Endothelial cell of umbilical vein (primary cell): Measurements from ENCODE around the gene MRNIP. TPM values are rescaled to one million over a fixed set of nuclear protein-coding genes. Genes with fewer than 3 reads are reported as not detected.

Experiments used
- BruUV-seq: library from RNA; stranded (reverse); fragments of 400-500 nt; replicated peaks from 2 replicates; lab custom pipeline; 2021; lab: Mats Ljungman, UMichigan
- CTCF ChIA-PET: fragments of 300-600, 350-600 bp; sonication (Branson Sonifier 250); formaldehyde crosslinking; loops from one replicate; lab custom pipeline; 2021; ENCODE audit warnings: antibody characterized with exemption, inconsistent platforms; lab: Charles Lee
- POLR2A ChIA-PET: fragments of 300-600, 350-600 bp; sonication (Branson Sonifier 250); formaldehyde crosslinking; loops from one replicate; lab custom pipeline; 2021; ENCODE audit warnings: antibody characterized with exemption, inconsistent platforms; lab: Charles Lee
- DNase-seq: peaks from one replicate; pipeline ENCODE4 v3.0.0-alpha.2; 2011; ENCODE audit warnings: low read depth, low spot score
- FAIRE-seq: peaks from 2 replicates; lab custom pipeline; 2011; peaks lifted over from hg19 to GRCh38; lab: Jason Lieb, UNC
- H2AFZ ChIP-seq: 2 replicates; pipeline ENCODE4 v1.6.0; 2012; ENCODE audit warnings: low read depth, low read length, control low read depth, inconsistent platforms
- H3K27ac ChIP-seq: 2 replicates; pipeline ENCODE4 v1.5.1; 2011; ENCODE audit warnings: low read depth, mild to moderate bottlenecking, control low read depth, low read length, moderate library complexity; ENCODE audit not compliant: insufficient read depth
- H3K27me3 ChIP-seq, 2 experiments: 2 replicates each; pipeline versions ENCODE4 v1.6.0 to v1.6.1; 2011; ENCODE audit warnings: low read length in 2 of 2, mixed read lengths in 1 of 2; ENCODE audit not compliant: control insufficient read depth in 2 of 2, insufficient read depth in 2 of 2
- H3K36me3 ChIP-seq, 2 experiments: 2 replicates in 1 of 2; 3 replicates in 1 of 2; pipeline ENCODE4 v1.5.1; 2011; ENCODE audit warnings: low read length in 2 of 2, mild to moderate bottlenecking in 1 of 2, moderate library complexity in 1 of 2; ENCODE audit not compliant: control insufficient read depth in 2 of 2, insufficient read depth in 2 of 2; ENCODE audit errors: extremely low read depth in 1 of 2
- H3K4me1 ChIP-seq: 3 replicates; pipeline ENCODE4 v1.5.1; 2011; ENCODE audit warnings: mild to moderate bottlenecking, low read length; ENCODE audit not compliant: control insufficient read depth, insufficient read depth; ENCODE audit errors: extremely low read depth
- H3K4me2 ChIP-seq: 2 replicates; pipeline ENCODE4 v1.6.1; 2011; ENCODE audit warnings: low read length, control low read depth, mixed read lengths; ENCODE audit not compliant: insufficient read depth
- H3K4me3 ChIP-seq, 3 experiments: fragments of 200-600 bp in 1 of 3; sonication (generic), shearing (Covaris generic) in 1 of 3; replicated peaks in 1 of 3; 2 replicates each; pipeline ENCODE4 v1.5.1; 2011 to 2016; ENCODE audit warnings: control low read depth in 3 of 3, low read length in 3 of 3, mild to moderate bottlenecking in 2 of 3, inconsistent platforms in 1 of 3, low read depth in 1 of 3, moderate library complexity in 1 of 3; ENCODE audit not compliant: insufficient read depth in 1 of 3
- H3K79me2 ChIP-seq: 2 replicates; pipeline ENCODE4 v1.6.0; 2012; ENCODE audit warnings: low read length, inconsistent platforms; ENCODE audit not compliant: control insufficient read depth, insufficient read depth
- H3K9ac ChIP-seq: replicated peaks from 2 replicates; pipeline ENCODE3; 2011; ENCODE audit warnings: low read length, control low read depth; ENCODE audit not compliant: insufficient read depth; ENCODE audit errors: extremely low read depth
- H3K9me1 ChIP-seq: replicated peaks from 3 replicates; pipeline ENCODE4 v1.6.0; 2011; ENCODE audit warnings: mild to moderate bottlenecking, low read length; ENCODE audit not compliant: control insufficient read depth, insufficient read depth; ENCODE audit errors: extremely low read depth
- H3K9me3 ChIP-seq: replicated peaks from 2 replicates; pipeline ENCODE4 v1.5.1; 2012; ENCODE audit warnings: low read length, inconsistent platforms; ENCODE audit not compliant: control insufficient read depth, insufficient read depth
- H4K20me1 ChIP-seq: replicated peaks from 2 replicates; pipeline ENCODE3; 2011; ENCODE audit warnings: mild to moderate bottlenecking, low read length; ENCODE audit not compliant: control insufficient read depth, insufficient read depth; ENCODE audit errors: extremely low read depth
- CTCF ChIP-seq, 2 donors: IDR thresholded peaks; 1 replicate in 1 of 2; 2 replicates in 1 of 2; pipeline ENCODE4 v1.5.1; 2011; ENCODE audit warnings: low read length in 2 of 2, mild to moderate bottlenecking in 2 of 2, moderate library complexity in 2 of 2, control low read depth in 1 of 2, inconsistent platforms in 1 of 2, low read depth in 1 of 2; ENCODE audit not compliant: insufficient read depth in 1 of 2; ENCODE audit errors: extremely low read depth in 1 of 2
- EZH2 ChIP-seq: IDR thresholded peaks from 2 replicates; pipeline ENCODE4 v1.6.1; 2012; ENCODE audit warnings: borderline replicate concordance, low read depth, mild to moderate bottlenecking, moderate library complexity, low read length, inconsistent platforms; ENCODE audit not compliant: severe bottlenecking
- FOS ChIP-seq: IDR thresholded peaks from 2 replicates; pipeline ENCODE4 v1.6.1; 2011; ENCODE audit warnings: mild to moderate bottlenecking, low read length, moderate library complexity, borderline replicate concordance; ENCODE audit not compliant: insufficient read depth
- GATA2 ChIP-seq: IDR thresholded peaks from 2 replicates; pipeline ENCODE4 v1.7.0; 2011; ENCODE audit warnings: low read depth, mild to moderate bottlenecking, moderate library complexity, mixed read lengths, low read length; ENCODE audit not compliant: insufficient read length, insufficient read depth
- JUN ChIP-seq: IDR thresholded peaks from 2 replicates; pipeline ENCODE4 v1.6.1; 2011; ENCODE audit warnings: borderline replicate concordance, low read depth; ENCODE audit not compliant: insufficient read length, insufficient read depth
- MAX ChIP-seq: IDR thresholded peaks from 2 replicates; pipeline ENCODE4 v1.6.1; 2011; ENCODE audit not compliant: insufficient read depth, insufficient read length
- MYC ChIP-seq: IDR thresholded peaks from one replicate; pipeline ENCODE4 v1.6.1; 2011; ENCODE audit warnings: mild to moderate bottlenecking, low read depth, low read length
- POLR2A ChIP-seq: IDR thresholded peaks from 2 replicates; pipeline ENCODE4 v1.6.1; 2012; ENCODE audit warnings: low read depth, mild to moderate bottlenecking, control low read depth, low read length
- POLR2AphosphoS5 ChIP-seq: IDR thresholded peaks from 2 replicates; pipeline ENCODE4 v1.6.1; 2012; ENCODE audit warnings: low read depth, mild to moderate bottlenecking, control low read depth, low read length, moderate library complexity; ENCODE audit not compliant: insufficient read depth
- dilution Hi-C: fragments of 300-500 bp; cut with MboI; formaldehyde crosslinking; loops from one replicate; pipeline ENCODE4 v1.15.0; 2019; ENCODE audit warnings: low sequenced_read_pairs; ENCODE audit not compliant: extremely low pct_ligation_motif_present
- intact Hi-C: fragments of 100-400 bp; cut with micrococcal nuclease; formaldehyde crosslinking; loops from one replicate; pipeline ENCODE4 v1.10.0; 2022
- polyA plus RNA-seq, 4 experiments: library from polyadenylated mRNA; depleted of rRNA in 3 of 4; stranded (reverse) in 3 of 4; unstranded in 1 of 4; fragments of >200 nt; gene quantifications; 2 replicates each; pipeline versions ENCODE4 v1.2.1 to v1.2.3, GENCODE V29; 2011 to 2012; ENCODE audit warnings: missing spikeins in 1 of 4
- total RNA-seq: library from RNA; stranded (reverse); gene quantifications from 2 replicates; pipeline ENCODE4 v1.2.3, GENCODE V29; 2021

The MRNIP gene
- total and polyA plus RNA-seq, 2 donors (not counting 3 experiments of a cell fraction or from before 2014, with no cell fraction given): 17.1 to 19.1 TPM

- peaks cover 6 to 16% of the 10 kb centered on the region in 2 experiments for H3K36me3 ChIP-seq
- no peak overlapping the region for H3K4me3 ChIP-seq
- TF ChIP-seq MAX: no peak
- no peak for TF ChIP-seq CTCF (IDR thresholded peaks at IDR 0.05; ENCODE audit: extremely low read depth in 1 of 2, insufficient read depth in 1 of 2, low read depth in 1 of 2, low read length in 2 of 2)
- TF ChIP-seq GATA2: no peak
- no peak for TF ChIP-seq JUN
- TF ChIP-seq POLR2A: no peak
- no peak for TF ChIP-seq POLR2AphosphoS5
- TF ChIP-seq EZH2: no peak
- TF ChIP-seq FOS: no peak
- no peak for TF ChIP-seq MYC
- no TSS peak for BruUV-seq
- CTCF ChIA-PET: interaction anchor here (1.1 to 8.8 kb wide), 6 partner anchors 9 to 35 kb away, joined by 3 to 103 read pairs (median 3); no protein-coding TSS in a partner anchor
- no peaks in the 10 kb centered on the region for H3K9me1 ChIP-seq
- no peak overlapping the region for H3K9ac ChIP-seq
- H3K9me3 ChIP-seq: no peaks in the 10 kb centered on the region
- no peaks in the 10 kb centered on the region for H4K20me1 ChIP-seq
- intact Hi-C loops (loop anchor here (10.0 kb wide), 1 partner anchor 129 kb away; no protein-coding TSS in a partner anchor), dilution Hi-C loops (no loop called here)
- H3K4me2 ChIP-seq: no peak overlapping the region
- POLR2A ChIA-PET: no interaction called here
- H2AFZ ChIP-seq: no peak overlapping the region
- DNase-seq (no peak), FAIRE-seq (no peak)
- no peaks in the 10 kb centered on the region for H3K79me2 ChIP-seq
- peaks cover 10% of the 10 kb centered on the region for H3K4me1 ChIP-seq
- no peaks in the 10 kb centered on the region for H3K27me3 ChIP-seq
- H3K27ac ChIP-seq: no peak overlapping the region
Observed at GRCh38 chr5:179794171-179794570, 64.4 kb downstream of the MRNIP start.
